ENCODE data around the gene ENPP1.

Gene ENPP1

GRCh38 chr6:131937703-131938631, 130.1 kb downstream of the ENPP1 start:
- Histone ChIP-seq H3K36me3 (ENCODE audit: insufficient read depth, low read length) (no peaks in the 10 kb centered on the region), H3K9me3 (ENCODE audit: low read length) (no peaks in the 10 kb centered on the region), H3K79me2 (ENCODE audit: insufficient read depth, low read length) (no peaks in the 10 kb centered on the region), H3K27me3 (ENCODE audit: insufficient read depth, low read length) (no peaks in the 10 kb centered on the region), H3K4me1 (ENCODE audit: insufficient read depth, low read length, severe bottlenecking) (no peaks in the 10 kb centered on the region), H4K20me1 (ENCODE audit: insufficient read depth, low read length) (no peaks in the 10 kb centered on the region), H2AFZ (ENCODE audit: low read length) (no peak overlapping the region), H3K27ac (ENCODE audit: low read depth, low read length, poor library complexity, severe bottlenecking) (no peak overlapping the region), H3K4me3 (ENCODE audit: low read depth, low read length, poor library complexity, severe bottlenecking) (no peak overlapping the region), H3K9ac (ENCODE audit: low read length) (no peak overlapping the region), H3K9me2 (ENCODE audit: low read depth, low read length) (no peaks in the 10 kb centered on the region), H3F3A (ENCODE audit: insufficient read depth, low read length) (no peaks in the 10 kb centered on the region), H3K4me2 (ENCODE audit: low read length) (no peak overlapping the region)
- TF ChIP-seq CTCF (IDR thresholded peaks at IDR 0.05; ENCODE audit: low read length), result no peak
- TF ChIP-seq EZH2 (IDR thresholded peaks at IDR 0.05; ENCODE audit: borderline replicate concordance, low read length), result no peak

All from OCI-LY1 (cell line).